Trophoblast cell (in vitro differentiated cells and primary cell): ENCODE results near the gene PFAS.

Source experiments
- DNase-seq, 2 donors: peaks; one replicate each; pipeline ENCODE4 v3.0.0-alpha.2; 2016
- H2AFZ ChIP-seq: 2 replicates; pipeline ENCODE4 v1.6.1; 2013; ENCODE audit warnings: low read length, moderate library complexity, mild to moderate bottlenecking; ENCODE audit not compliant: insufficient read depth, poor library complexity
- H2AK5ac ChIP-seq: 2 replicates; pipeline ENCODE4 v1.6.1; 2013; ENCODE audit warnings: mild to moderate bottlenecking, low read length
- H2BK120ac ChIP-seq: 2 replicates; pipeline ENCODE4 v1.6.1; 2013; ENCODE audit warnings: low read length, mild to moderate bottlenecking, moderate library complexity; ENCODE audit not compliant: insufficient read depth, poor library complexity
- H2BK12ac ChIP-seq: 2 replicates; pipeline ENCODE4 v1.6.1; 2013; ENCODE audit warnings: mild to moderate bottlenecking, low read length, moderate library complexity
- H2BK5ac ChIP-seq: 2 replicates; pipeline ENCODE4 v1.6.1; 2013; ENCODE audit warnings: low read length, low read depth, moderate library complexity, mild to moderate bottlenecking; ENCODE audit not compliant: poor library complexity
- H3K14ac ChIP-seq: 2 replicates; pipeline ENCODE4 v1.6.1; 2013; ENCODE audit warnings: mild to moderate bottlenecking, low read length
- H3K18ac ChIP-seq: 2 replicates; pipeline ENCODE4 v1.6.1; 2013; ENCODE audit warnings: mild to moderate bottlenecking, low read length
- H3K23ac ChIP-seq: 2 replicates; pipeline ENCODE4 v1.6.1; 2013; ENCODE audit warnings: low read length
- H3K27ac ChIP-seq: 2 replicates; pipeline ENCODE4 v1.5.1; 2013; ENCODE audit warnings: low read depth, mild to moderate bottlenecking, inconsistent platforms, low read length, moderate library complexity
- H3K27me3 ChIP-seq: 2 replicates; pipeline ENCODE4 v1.6.1; 2013; ENCODE audit warnings: inconsistent platforms, mild to moderate bottlenecking, low read length, moderate library complexity; ENCODE audit not compliant: insufficient read depth
- H3K36me3 ChIP-seq, 2 experiments: 1 replicate in 1 of 2; 2 replicates in 1 of 2; pipeline ENCODE4 v1.6.1; 2013; ENCODE audit warnings: low read length in 2 of 2, mild to moderate bottlenecking in 2 of 2, moderate library complexity in 1 of 2; ENCODE audit not compliant: insufficient read depth in 2 of 2, control insufficient read depth in 1 of 2
- H3K4ac ChIP-seq: 2 replicates; pipeline ENCODE4 v1.6.1; 2013; ENCODE audit warnings: low read depth, mild to moderate bottlenecking, low read length, moderate library complexity
- H3K4me1 ChIP-seq, 2 experiments: 1 replicate in 1 of 2; 2 replicates in 1 of 2; pipeline ENCODE4 v1.6.1; 2013; ENCODE audit warnings: low read length in 2 of 2, mild to moderate bottlenecking in 2 of 2, moderate library complexity in 1 of 2; ENCODE audit not compliant: insufficient read depth in 2 of 2, control insufficient read depth in 1 of 2
- H3K4me2 ChIP-seq: 2 replicates; pipeline ENCODE4 v1.6.1; 2013; ENCODE audit warnings: inconsistent platforms, mild to moderate bottlenecking, low read length, moderate library complexity
- H3K4me3 ChIP-seq: 2 replicates; pipeline ENCODE4 v1.5.1; 2013; ENCODE audit warnings: mild to moderate bottlenecking, low read depth, low read length, inconsistent platforms
- H3K79me1 ChIP-seq: one replicate; pipeline ENCODE4 v1.6.1; 2013; ENCODE audit warnings: low read length
- H3K79me2 ChIP-seq: 2 replicates; pipeline ENCODE4 v1.6.1; 2013; ENCODE audit warnings: low read length, mild to moderate bottlenecking; ENCODE audit not compliant: control insufficient read depth, insufficient read depth, poor library complexity
- H3K9ac ChIP-seq: 2 replicates; pipeline ENCODE4 v1.6.1; 2013; ENCODE audit warnings: mild to moderate bottlenecking, low read length
- H3K9me3 ChIP-seq: 2 replicates; pipeline ENCODE4 v1.6.1; 2013; ENCODE audit warnings: low read depth, mild to moderate bottlenecking, control low read depth, inconsistent platforms, low read length; ENCODE audit not compliant: insufficient read depth
- H4K12ac ChIP-seq: 2 replicates; pipeline ENCODE4 v1.6.1; 2013; ENCODE audit warnings: low read depth, mild to moderate bottlenecking, low read length, moderate library complexity
- H4K8ac ChIP-seq: 2 replicates; pipeline ENCODE4 v1.6.1; 2013; ENCODE audit warnings: low read depth, mild to moderate bottlenecking, low read length, moderate library complexity
- H4K91ac ChIP-seq: one replicate; pipeline ENCODE4 v1.6.1; 2013; ENCODE audit warnings: low read depth, mild to moderate bottlenecking, low read length, moderate library complexity
- WGBS: extraction: QIAGEN DNeasy Blood & Tissue Kit; methylation state at CpG from one replicate; pipeline ENCODE4 v1.1.7; 2013; ENCODE audit warnings: missing lambda C conversion rate; ENCODE audit not compliant: insufficient read length, insufficient coverage; ENCODE audit errors: extremely low coverage; 5-methylcytosine and 5-hydroxymethylcytosine counted together

Gene PFAS

DNA sequence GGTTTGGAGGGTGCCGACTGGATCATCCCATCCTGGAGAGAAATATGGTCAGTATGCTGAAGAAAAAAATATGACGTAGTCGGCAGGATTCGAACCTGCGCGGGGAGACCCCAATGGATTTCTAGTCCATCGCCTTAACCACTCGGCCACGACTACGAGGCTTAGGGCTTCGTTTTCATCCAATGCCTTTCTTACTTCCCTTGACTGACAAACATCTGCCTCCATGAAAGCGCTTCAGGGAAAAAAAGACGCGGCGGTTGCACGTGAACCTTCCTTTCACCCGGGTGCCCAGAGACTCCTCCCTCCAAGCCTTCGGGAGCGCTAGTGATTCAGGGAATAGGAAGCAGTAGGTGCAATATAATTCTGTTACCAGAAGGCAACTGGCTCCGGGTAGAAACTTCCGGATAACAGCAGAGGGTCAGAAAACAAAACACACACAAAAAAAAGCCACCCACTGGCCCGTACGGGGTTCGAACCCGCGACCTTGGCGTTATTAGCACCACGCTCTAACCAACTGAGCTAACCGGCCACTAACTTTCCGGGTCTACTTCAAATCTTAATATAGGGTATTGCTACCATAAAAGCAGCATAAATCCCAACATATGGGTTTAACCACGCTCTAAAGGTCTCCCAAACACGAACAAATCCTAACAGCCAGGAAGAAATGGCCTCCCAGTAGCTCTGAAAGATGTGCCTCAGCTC lies 22.4 kb upstream of the PFAS start:
- Histone ChIP-seq H2BK5ac (no peak overlapping the region), H3K23ac (no peak overlapping the region), H3K9ac (no peak overlapping the region)

DNA sequence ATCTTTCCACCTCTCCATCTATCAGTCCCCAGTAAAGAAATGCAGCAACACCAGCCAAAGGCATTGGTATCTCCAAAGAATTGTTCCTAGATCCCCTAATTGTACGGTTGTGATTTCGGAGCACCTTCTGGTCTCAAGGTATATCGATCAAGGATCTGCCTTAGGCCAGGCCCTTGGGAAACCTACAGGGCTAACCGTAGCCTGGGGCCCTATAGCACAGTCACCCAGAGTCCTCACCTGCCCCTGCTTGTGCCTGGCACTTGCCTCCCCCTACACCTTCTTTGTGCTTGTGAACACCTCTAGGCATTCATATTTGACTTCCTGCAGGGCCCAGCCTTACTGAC lies 21.9 kb upstream of the PFAS start:
- Histone ChIP-seq H4K12ac (peak overlapping the region; percentile 70), H3K79me2 (peaks cover 10% of the 10 kb centered on the region), H3K14ac (no peak overlapping the region), H3K4me3 (no peak overlapping the region), H3K4me1 (peaks cover 10 to 11% of the 10 kb centered on the region in 2 experiments), H3K9me3 (no peaks in the 10 kb centered on the region), H2BK120ac (no peak overlapping the region), H2BK12ac (no peak overlapping the region), H3K9ac (no peak overlapping the region), H2BK5ac (no peak overlapping the region), H3K27ac (no peak overlapping the region), H2AK5ac (no peak overlapping the region), H3K4me2 (peak overlapping the region; percentile 65), H3K4ac (no peak overlapping the region), H3K36me3 (peaks cover 30 to 41% of the 10 kb centered on the region in 2 experiments), H4K8ac (no peak overlapping the region), H3K27me3 (no peaks in the 10 kb centered on the region), H3K79me1 (peaks cover 13% of the 10 kb centered on the region), H2AFZ (no peak overlapping the region), H4K91ac (no peak overlapping the region), H3K23ac (no peak overlapping the region), H3K18ac (no peak overlapping the region)
- WGBS = no CpG with 5 or more reads among the region's 4 CpGs
- DNase-seq = peak in 1 of 2 donors; percentile 14

More for the DNA sequence above, 22.4 kb upstream of the PFAS start:
- Histone ChIP-seq H2AK5ac (no peak overlapping the region), H3K79me2 (peaks cover 11% of the 10 kb centered on the region), H4K91ac (no peak overlapping the region), H2AFZ (peak overlapping the region; percentile 3), H3K4me2 (peak overlapping the region; percentile 65), H3K9me3 (no peaks in the 10 kb centered on the region), H3K27me3 (no peaks in the 10 kb centered on the region), H3K36me3 (peaks cover 25 to 36% of the 10 kb centered on the region in 2 experiments), H3K27ac (peak overlapping the region; percentile 32), H4K8ac (no peak overlapping the region), H3K4ac (no peak overlapping the region), H3K4me1 (peaks cover 10 to 11% of the 10 kb centered on the region in 2 experiments), H2BK120ac (no peak overlapping the region), H3K18ac (no peak overlapping the region), H3K79me1 (peaks cover 15% of the 10 kb centered on the region), H3K4me3 (peak overlapping the region; percentile 51), H2BK12ac (no peak overlapping the region), H4K12ac (no peak overlapping the region), H3K14ac (no peak overlapping the region)
- peak; percentile 96 to 98 for DNase-seq
- no CpG with 5 or more reads among the region's 32 CpGs for WGBS

DNA sequence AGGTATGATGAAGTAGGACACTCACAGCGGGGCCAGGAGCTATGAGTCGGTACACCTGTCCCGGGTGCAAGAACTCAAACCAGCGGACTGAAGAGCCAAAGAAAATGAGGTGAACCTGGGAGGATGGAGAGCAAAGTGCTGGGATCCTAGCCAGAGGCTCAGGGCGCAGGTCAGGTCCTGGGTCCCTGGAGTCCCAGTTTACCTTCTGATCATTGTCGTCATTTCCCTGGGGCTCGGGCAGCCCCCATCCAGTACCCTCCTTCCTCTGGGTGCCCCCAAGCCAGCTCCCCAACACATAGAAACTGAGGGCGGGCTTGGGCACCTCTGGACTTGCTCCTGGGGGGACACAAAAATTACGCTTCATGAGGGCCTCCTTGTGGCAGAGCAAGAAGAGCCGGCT lies 17.4 kb upstream of the PFAS start:
- H2BK120ac ChIP-seq = no peak overlapping the region
- no peaks in the 10 kb centered on the region for H3K9me3 ChIP-seq
- H3K4ac ChIP-seq = no peak overlapping the region
- H3K4me1 ChIP-seq = peaks cover 3 to 4% of the 10 kb centered on the region in 2 experiments
- H3K27me3 ChIP-seq = no peaks in the 10 kb centered on the region
- no peak overlapping the region for H3K18ac ChIP-seq
- no peak overlapping the region for H2AFZ ChIP-seq
- no peak overlapping the region for H4K12ac ChIP-seq
- H4K8ac ChIP-seq = no peak overlapping the region
- H2AK5ac ChIP-seq = no peak overlapping the region
- no peak overlapping the region for H2BK12ac ChIP-seq
- WGBS = no CpG with 5 or more reads among the region's 10 CpGs
- no peak overlapping the region for H3K9ac ChIP-seq
- no peak overlapping the region for H3K14ac ChIP-seq
- H3K4me3 ChIP-seq = no peak overlapping the region
- no peak overlapping the region for H3K4me2 ChIP-seq
- H2BK5ac ChIP-seq = no peak overlapping the region
- no peak overlapping the region for H3K27ac ChIP-seq
- no peaks in the 10 kb centered on the region for H3K79me1 ChIP-seq
- no peaks in the 10 kb centered on the region for H3K79me2 ChIP-seq
- no peak for DNase-seq
- no peak overlapping the region for H4K91ac ChIP-seq
- H3K36me3 ChIP-seq = peaks cover 58 to 71% of the 10 kb centered on the region in 2 experiments
- H3K23ac ChIP-seq = no peak overlapping the region

DNA sequence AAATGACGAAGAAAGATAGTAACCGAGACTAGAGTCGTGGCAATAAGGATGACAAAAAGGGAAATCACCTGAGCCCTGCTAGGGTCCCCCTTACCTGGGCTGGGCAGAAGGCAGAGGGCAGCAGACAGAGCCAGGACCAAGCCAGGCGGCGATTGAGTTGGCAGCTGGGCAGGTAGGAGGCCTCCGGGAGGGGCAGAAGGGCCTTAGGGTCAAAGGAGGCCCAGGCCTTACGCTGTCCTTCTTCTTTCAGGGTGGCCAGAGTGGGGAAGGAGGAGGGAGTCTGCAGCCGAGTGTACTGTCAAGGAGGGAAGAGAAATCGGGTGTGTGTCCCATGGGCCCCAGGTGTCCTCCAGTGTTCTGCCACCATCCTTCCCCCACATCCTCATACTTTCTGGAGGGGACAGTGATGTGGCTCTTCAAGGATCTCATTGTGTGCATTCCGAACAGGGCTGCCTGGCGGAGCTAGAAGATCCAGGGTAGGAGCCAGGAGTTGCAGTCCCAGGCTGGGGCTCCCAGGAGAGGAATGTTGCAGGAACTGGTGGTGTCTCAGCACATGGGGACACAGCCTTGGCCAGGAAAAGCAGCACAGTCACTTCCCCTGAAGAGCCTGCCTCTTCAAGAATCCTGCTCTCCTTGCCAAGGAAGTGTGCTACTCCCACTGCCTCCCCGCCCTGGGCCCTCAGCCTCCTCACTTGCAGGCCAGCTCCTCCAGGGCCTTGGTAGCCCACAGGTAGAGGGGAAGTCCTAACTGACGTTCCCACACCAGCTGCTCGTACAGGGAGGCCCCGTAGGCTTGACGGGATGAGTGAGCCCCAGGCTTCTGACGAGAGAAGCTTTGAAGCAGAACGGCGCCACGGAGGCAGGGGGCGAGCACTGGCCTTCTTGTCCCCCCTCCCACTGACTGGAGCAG lies 14.5 kb upstream of the PFAS start:
- H2BK120ac ChIP-seq = no peak overlapping the region
- no peaks in the 10 kb centered on the region for H3K79me2 ChIP-seq
- H3K9me3 ChIP-seq = no peaks in the 10 kb centered on the region
- H3K4ac ChIP-seq = no peak overlapping the region
- H3K27me3 ChIP-seq = no peaks in the 10 kb centered on the region
- no peak overlapping the region for H4K91ac ChIP-seq
- H3K18ac ChIP-seq = no peak overlapping the region
- H4K12ac ChIP-seq = no peak overlapping the region
- H3K14ac ChIP-seq = no peak overlapping the region
- no peak overlapping the region for H2AFZ ChIP-seq
- H3K4me2 ChIP-seq = no peak overlapping the region
- no peak overlapping the region for H2AK5ac ChIP-seq
- no CpG with 5 or more reads among the region's 21 CpGs for WGBS
- no peak overlapping the region for H3K27ac ChIP-seq
- no peak overlapping the region for H4K8ac ChIP-seq
- H2BK12ac ChIP-seq = no peak overlapping the region
- no peaks in the 10 kb centered on the region for H3K4me1 ChIP-seq
- H3K36me3 ChIP-seq = peaks cover 43 to 60% of the 10 kb centered on the region in 2 experiments
- H3K79me1 ChIP-seq = no peaks in the 10 kb centered on the region
- no peak overlapping the region for H3K9ac ChIP-seq
- peak; percentile 52 to 64 for DNase-seq
- no peak overlapping the region for H3K4me3 ChIP-seq
- no peak overlapping the region for H2BK5ac ChIP-seq
- no peak overlapping the region for H3K23ac ChIP-seq
